Head of caudate nucleus (tissue), 42 donors: ENCODE data around the gene LSM10.

ENCODE experiments used
- DNase-seq, 42 donors: peaks; one replicate each; pipeline versions ENCODE4 v3.0.0 to v3.0.0-alpha.2; 2020 to 2021; ENCODE audit warnings: mixed read lengths in 7 of 42
- intact Hi-C: fragments of 100-400 bp; cut with DNase I; formaldehyde crosslinking; loops from one replicate; pipeline ENCODE4 v1.15.0; 2022

LSM10 gene

GRCh38 chr1:36397378-36398230 is at the start of gene LSM10:
LSM10 (minus strand) TSS chr1:36397908; CDS start chr1:36394129, 3,779 bp downstream.
- peak; percentile 93 to 98 (median 96) for DNase-seq
- intact Hi-C loops: no loop called here

- intact Hi-C loops: no loop called here
- DNase-seq: no peak
Measured at GRCh38 chr1:36447450-36447849, 49.7 kb upstream of the LSM10 start.

- DNase-seq: no peak
- intact Hi-C loops: no loop called here
Measured at GRCh38 chr1:36446746-36447145, 49.0 kb upstream of the LSM10 start.

DNA sequence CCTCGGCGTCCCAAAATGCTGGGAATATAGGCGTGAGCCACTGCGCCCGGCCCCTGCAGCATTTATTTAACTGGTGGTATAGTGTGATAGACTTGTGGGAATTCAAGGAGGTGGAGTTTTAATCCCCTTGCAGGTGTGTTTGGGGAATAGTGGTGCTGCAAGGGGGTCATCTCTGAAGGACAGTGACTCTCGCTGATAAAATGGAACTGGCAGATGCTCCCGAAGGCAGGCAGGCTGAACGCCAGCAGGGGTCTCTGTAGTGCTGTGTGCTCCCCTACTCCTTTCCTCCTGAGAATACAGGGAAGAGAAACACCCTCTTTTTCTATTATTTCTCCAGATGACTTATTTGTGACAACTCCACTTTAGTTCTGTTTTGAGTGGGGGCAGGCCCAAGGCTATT is 48.6 kb upstream of the LSM10 start:
- DNase-seq: peak in 7 of 42 donors; percentile 12 to 48 (median 23)
- intact Hi-C loops: no loop called here

DNA sequence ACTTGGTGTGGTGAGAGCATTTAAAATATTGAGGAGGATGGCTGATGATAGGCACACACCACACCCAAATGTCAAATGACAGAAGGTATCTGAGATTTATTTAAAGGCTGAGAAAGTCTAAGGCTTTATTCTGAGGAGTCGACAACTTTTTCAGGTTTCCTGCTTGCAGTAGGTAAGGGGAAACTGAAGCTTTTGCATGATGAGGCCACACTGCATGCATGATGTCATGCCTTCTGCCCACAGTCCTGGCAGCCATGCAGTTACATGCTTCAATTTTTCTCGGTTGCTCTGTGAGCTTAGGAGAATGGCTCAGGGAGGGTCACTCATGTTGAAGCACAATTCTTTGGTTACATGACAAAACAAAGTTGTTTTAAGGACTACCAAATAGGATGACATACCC is 45.6 kb upstream of the LSM10 start:
- DNase-seq: no peak
- intact Hi-C loops: no loop called here

- intact Hi-C loops: no loop called here
- no peak for DNase-seq
Measured at GRCh38 chr1:36442337-36442736, 44.6 kb upstream of the LSM10 start.

GRCh38 chr1:36440646-36441045 is 42.9 kb upstream of the LSM10 start:
- intact Hi-C loops: no loop called here
- DNase-seq: no peak

DNA sequence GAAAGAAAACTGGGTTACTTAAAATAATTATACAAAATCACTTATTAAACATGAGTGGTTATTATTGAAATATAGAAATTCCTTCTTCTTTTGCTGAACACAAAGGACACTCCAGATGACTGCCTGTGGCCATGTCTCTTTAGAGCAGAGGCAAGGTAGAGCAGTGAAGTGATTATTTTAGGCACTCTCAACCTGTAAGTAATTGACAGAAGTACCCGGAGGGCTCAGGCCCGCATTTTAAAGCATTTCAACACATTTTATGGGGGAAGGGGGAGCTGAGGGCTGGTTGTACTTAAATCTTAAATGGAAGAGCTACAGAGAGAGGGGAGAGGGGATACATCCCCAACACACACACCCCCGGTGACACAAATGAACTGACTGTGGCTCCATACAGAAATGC is 42.3 kb upstream of the LSM10 start:
- intact Hi-C loops: no loop called here
- DNase-seq: no peak

DNA sequence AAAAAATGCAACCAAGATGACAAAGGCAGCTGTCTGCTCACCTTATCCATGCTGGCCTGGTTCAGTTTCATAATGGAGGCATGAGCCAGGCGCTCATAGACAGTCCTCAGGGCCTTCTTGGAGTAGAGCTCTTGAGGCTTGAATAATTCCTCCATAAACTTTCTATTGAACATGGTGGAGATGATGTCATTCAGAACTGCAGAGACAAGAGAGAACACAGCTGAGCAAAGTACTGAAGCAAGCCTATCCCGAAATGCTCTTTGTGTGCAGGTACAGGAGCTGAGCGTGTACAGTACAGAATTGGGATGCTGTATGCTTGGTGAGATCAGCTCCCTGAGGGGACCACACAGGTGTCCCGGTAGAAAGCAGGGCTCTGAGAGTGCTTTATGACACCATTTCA is 41.0 kb upstream of the LSM10 start:
- no peak for DNase-seq
- intact Hi-C loops: no loop called here

GRCh38 chr1:36436821-36437220 is 39.1 kb upstream of the LSM10 start:
- intact Hi-C loops: no loop called here
- no peak for DNase-seq

DNA sequence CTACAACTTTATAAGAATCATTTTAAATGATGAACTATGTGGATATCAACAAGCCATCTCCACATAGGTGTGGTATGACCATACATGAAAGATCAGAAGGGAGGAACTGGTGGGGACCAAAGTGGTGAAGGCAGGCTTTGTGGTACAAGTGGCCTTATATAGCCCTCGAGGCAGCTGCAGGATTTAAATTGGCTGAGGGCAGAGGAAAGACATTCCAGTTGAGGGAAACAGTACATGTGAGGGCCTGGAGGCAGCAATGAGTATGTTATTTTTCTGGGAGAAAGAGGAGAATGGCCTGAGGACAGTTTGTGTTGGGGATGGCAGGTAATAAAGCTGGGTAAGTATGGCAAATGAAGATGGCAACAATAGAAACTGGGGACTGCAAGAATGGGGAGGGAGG is 35.4 kb upstream of the LSM10 start:
- no peak for DNase-seq
- intact Hi-C loops: no loop called here

- intact Hi-C loops: no loop called here
- DNase-seq: no peak
Measured at GRCh38 chr1:36432616-36433015, 34.9 kb upstream of the LSM10 start.

DNA sequence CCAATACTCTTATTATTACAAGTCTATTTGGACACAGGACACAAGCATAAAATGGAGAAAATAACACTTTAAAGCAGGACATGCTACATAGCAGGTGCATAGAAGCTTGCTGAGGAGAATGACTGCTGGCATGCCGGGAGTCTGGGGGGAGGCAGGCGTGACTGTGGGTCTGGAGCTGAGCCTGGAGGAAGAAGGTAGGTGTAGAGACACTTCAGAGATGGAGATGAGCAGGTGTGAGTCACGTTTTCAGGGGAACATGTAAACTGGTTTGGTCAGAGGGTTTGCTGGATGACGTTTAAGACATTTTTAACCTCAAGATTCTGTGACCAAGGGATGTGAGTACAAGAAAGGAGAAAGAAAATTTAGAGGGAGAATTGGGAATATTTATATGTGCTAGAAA is 28.1 kb upstream of the LSM10 start:
- peak in 28 of 42 donors; percentile 21 to 76 (median 37) for DNase-seq
- intact Hi-C loops: loop anchor here (10.0 kb wide), 1 partner anchor 81 kb away; no protein-coding TSS in a partner anchor

DNA sequence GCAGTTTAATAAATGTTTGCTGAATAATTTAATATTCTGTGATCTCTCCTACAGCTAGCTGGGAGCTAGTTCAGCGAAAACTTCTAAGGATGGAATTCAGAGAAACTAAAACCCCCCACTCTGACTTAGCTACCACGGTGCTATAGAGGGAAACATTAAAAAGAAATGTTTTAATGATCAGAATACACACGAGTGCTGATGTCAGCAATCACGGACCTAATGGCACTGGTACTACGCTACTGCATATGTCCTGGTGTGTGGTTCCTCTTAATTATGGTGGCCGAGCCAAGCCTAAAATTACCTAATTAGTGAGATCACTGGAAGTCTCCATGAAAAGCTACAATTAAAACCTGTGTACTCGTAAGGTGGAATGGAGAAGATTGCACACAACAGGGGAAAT is 23.9 kb upstream of the LSM10 start:
- no peak for DNase-seq
- intact Hi-C loops: loop anchor here (10.0 kb wide), 1 partner anchor 77 kb away; no protein-coding TSS in a partner anchor

- DNase-seq: peak; percentile 66 to 97 (median 91)
- intact Hi-C loops: loop anchor here (10.0 kb wide), 1 partner anchor 76 kb away; no protein-coding TSS in a partner anchor
Measured at GRCh38 chr1:36420836-36421317, 23.2 kb upstream of the LSM10 start.

GRCh38 chr1:36420409-36420808 is 22.7 kb upstream of the LSM10 start:
- no peak for DNase-seq
- intact Hi-C loops: loop anchor here (10.0 kb wide), 1 partner anchor 76 kb away; no protein-coding TSS in a partner anchor

GRCh38 chr1:36419569-36419968 is 21.9 kb upstream of the LSM10 start:
- intact Hi-C loops: no loop called here
- no peak for DNase-seq

- intact Hi-C loops: no loop called here
Measured at GRCh38 chr1:36419140-36419539, 21.4 kb upstream of the LSM10 start.

DNA sequence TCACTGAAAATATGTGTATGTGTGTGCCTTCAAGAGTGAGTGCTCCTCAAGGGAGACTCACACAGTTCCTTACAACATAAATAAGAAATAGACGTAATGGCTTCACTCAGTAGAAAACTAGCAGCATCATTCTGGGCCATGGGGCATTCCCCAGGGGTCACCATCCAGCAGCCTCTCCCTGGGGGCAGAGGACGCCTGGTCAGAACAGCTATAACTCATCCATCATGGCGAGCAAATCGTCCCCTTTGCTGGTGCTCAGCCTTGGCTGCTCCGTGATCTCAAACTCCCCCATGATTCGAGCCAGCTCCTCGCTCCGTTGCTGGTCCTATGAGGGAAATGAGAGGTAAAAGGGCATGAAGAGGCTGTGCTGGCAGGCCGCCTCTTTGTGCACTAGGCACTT is 20.2 kb upstream of the LSM10 start:
- intact Hi-C loops: no loop called here

More at GRCh38 chr1:36419140-36419539, 21.4 kb upstream of the LSM10 start:
- DNase-seq: no peak

DNA sequence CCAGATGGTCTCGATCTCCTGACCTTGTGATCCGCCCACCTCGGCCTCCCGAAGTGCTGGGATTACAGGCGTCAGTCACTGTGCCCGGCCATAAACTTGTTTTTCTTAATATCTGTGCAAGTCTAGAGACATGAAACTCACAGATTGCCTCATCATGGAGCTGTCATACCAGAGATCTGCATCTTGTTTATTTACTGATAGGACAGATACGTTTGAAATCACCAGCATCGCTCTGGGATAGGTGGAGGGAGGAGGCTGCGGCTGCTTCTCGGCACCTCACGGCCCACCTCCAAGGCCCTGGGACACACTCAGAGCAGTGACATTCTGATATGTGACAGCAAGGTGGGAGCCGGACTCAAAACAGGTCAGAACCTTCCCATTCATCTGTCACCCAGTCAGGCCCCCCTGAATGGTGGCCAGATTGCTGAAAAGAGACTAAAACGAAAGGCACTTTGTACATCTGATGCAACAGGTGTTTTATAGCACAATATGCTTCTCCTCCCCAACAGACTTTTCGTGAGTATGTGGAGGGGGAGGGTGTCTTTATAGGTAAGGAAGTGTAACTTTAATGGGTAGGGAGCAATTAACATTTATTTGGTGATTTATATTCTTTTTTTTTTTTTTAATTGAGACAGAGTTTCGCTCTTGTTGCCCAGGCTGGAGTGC is 18.1 kb upstream of the LSM10 start:
- no peak for DNase-seq
- intact Hi-C loops: no loop called here

More for the DNA sequence above, 20.2 kb upstream of the LSM10 start:
- DNase-seq: no peak
